Middle frontal gyrus (tissue), 1 donor: Measurements from ENCODE around the gene PM20D1.
A peak's percentile ranks its signal among the peaks of the same experiment; 100 is the strongest.

Experiments used
- DNase-seq: peaks from one replicate; pipeline ENCODE4 v3.0.0-alpha.2; 2015; ENCODE audit warnings: low spot score; ENCODE audit errors: extremely low spot score

Gene PM20D1

DNA sequence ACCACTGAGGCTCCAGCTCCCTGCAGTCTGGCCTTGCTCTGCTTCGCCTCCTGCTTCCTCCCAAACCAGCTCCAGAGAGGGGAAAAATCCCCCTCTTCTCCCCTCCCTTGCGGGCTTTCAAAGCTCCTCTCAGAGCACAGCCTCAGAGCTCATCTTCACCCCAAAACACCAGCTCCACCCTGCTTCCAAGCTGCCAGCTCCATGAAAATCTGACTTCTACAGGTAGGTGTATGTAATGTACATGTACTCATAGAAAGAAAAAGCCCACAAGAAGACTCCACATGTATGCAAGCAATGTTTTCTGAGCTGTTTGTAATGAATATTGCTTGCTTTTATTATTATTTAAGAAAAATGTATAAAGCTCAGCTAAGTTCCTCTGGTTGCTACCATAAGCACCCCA lies 45.3 kb downstream of the PM20D1 start:
- no peak for DNase-seq

DNA sequence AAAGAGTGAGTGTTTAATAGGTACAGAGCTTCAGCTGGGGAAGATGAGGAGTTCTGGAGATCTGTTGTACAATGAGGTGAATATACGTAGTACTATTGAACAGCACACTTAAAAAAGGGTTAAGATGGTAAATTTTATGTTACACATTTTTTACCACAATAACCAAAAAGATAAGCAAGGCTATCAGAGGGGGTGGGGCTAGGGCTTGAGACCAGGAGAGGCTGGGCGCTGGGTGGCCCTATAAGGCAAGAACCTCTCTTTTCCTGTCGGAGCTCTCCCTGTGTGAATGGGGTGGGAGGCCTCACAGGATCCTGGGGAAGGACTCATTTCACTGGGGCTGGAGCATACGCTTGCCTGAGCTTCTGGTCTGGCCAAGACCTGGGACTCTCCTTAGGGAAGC lies 45.9 kb downstream of the PM20D1 start:
- no peak for DNase-seq

DNA sequence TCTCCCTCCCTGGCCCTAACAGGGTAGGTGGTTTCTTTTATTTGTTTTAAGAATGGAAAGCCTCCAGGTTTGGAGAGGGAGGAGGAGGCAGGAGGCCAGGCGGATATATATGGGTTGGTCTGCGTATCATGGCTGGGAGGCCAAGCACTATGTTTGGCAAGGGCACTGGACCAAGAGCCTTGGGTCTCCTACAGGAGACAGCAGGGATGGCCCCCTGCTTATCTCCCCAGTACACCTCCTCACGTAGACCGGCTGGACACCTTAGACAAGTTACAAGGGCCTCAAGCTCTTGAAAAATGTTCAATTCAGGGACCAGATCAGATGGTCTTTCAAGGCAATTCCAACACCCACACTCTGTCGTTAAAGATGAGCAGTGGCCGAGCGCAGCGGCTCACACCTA lies 47.9 kb downstream of the PM20D1 start:
- DNase-seq = no peak

DNA sequence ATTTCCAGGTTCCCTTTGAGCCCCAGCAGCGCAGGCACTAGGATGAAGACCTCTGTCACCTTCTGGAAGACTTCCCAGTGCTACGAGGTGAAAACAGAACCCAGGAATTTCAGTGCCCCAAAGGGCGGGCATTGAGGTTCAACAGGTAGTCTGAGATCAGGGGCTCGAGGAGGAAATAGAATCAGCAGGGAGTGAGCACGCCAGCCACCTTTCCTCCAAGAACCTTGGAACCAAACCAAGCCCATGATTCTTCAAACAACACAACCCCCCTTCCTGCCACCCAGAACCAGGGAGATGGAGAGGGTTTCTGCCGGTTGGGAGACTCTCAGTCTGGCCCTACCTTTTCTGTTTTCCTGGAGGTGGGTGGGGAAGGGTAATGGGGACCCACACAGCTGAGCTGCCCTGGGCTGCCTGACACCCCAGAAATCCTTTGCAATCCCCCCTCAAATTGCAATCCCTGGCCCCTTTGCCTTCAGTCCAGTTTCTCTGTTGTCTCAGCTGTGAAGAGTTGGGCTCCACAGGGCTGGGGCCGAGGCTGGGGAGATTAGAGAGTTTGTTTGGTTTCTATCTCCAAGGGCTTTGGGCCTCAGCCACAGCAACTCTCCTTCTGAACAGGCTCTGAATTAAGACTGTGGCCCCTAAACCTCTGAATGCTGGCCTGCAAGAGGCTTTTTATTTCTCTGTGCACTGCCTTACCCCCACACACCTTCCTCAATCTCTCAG lies 48.8 kb downstream of the PM20D1 start:
- DNase-seq = no peak

DNA sequence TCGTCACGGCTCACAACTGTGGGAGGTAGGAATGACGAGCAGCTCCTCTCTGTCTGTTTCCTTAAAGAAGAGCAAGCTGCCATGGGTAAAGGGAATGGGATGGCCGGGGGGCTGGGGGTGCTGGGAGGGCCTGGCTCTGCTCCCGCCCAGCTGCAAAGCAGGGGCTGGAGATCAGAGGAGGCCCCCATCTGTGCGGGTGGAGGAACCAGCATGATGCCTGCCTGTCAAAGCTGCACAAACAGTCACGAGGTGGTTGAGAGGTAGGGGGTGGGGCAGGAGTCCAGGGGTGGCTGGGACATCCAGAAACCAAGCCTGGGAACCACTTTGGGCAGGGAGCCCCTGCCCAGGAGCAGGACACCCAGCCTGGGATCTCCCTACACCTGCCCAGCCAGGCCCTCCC lies 49.5 kb downstream of the PM20D1 start:
- no peak for DNase-seq

DNA sequence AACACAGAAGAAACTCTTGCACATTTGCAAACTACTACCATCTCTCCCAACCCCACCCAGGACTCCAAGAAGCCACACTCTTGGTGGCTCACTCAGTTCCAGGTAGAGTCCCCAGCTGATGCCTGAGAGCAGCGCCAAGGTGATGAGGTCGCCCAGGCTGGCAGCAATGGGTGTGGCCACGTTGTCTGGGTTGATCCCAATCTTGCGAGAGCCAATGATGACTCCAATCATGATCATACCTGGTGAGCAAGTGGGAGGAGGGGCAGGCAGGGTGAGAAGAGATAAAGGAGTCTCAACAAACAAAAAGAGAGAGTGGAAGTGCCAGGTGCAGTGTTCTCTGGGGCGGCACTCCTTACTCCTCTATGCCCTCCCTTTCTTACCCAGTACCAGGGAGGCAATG lies 51.4 kb downstream of the PM20D1 start:
- no peak for DNase-seq

DNA sequence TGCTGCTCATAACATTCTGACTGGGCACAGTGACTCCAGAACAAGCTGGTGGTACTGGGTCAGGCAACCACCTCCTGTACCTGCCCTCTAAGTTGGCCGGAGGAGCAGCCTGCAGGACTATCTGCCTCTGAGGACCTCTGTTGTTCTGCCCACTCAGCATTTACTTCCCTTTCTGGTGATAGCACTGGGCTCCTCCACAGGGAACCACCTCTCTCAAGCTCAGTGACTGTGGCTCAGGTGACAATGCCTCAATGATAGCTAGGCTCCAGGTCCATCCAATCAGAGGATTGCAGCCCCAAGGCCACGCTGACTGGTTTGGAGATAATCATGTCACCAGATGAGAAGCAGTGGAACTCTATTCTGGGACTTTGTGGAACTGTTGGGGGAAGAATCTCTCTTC lies 52.8 kb downstream of the PM20D1 start:
- no peak for DNase-seq

DNA sequence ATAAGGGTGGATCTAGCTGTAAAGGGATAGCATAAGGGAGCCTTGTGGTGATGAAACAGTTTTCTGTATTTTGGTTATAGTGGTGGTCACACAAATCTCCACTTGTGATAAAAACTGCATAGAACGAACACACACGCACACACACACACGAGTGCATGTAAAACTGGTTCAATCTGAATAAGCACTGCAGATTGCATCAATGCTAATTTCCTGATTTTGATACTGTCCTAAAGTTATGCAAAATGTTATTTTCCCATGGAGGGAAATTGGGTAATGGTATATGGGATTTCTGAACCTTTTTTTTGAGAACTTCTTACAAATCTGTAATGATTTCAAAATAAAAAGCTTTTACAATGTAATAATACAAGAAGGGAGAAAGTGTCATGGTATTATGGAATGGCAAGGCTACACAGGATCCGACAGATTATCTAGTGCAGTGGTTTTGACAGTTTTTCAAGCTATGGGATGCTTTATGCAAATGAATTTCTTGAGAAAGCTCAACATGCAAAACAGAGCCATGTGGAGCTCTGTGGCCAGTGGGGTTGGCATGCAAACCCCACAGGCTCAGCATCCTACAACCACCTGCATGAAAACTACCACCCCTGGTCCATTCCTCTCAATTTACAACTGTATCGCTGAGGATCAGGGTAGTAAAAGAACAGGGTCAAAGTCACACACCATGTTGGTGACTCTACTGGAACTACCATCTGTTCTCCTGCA lies 55.8 kb downstream of the PM20D1 start:
- no peak for DNase-seq

DNA sequence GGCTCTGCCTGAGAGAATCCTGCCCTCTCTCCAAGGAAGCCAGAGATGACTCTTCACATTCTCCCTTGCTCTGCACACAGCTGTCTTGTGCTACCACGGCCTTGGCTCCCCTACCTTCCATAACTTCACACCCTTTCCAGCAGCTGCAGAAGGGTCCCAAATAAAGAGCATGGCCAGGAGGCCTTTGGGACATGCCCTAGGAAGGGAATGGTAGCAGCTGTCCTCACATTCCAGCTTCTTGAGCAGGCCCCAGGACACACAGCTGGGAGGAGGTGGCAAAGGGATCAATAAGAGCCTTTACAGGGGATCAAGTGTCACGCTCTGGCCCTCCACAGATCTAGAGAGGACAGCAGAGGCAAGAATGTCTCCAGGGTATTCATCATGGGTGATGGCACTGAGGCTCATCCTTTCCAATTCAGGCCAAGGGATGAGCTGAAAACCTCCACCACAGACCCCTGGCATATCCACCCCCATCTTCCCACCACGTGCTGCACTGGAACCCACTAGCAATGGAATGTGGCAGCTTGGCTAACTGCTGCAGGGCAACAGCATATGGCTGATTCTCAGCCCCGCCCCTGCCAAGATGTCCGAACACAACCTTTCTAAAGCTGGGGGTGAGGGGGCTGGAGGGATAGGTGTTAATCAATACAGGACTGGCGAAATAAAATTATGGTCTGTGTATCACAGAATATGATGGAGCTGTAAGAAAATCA lies 56.8 kb downstream of the PM20D1 start:
- DNase-seq = no peak

DNA sequence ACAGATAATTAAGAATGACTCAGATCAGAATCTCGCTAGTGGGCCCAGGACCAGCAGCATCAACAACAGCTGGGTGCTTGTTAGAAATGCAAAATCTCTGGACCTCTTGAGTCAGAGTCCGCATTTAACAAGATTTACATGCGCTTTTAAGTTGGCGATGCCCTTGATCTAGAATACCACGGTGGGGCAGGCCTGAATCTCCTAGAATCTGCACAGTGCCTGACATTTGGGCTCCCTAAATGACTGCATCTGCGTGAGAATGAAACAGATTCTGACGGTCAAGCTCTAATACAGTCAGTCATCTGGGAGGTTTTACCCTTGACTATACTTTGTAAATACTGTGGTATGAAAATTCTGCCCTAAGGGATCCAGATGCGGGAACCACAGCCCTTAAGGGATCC lies 57.5 kb downstream of the PM20D1 start:
- no peak for DNase-seq

DNA sequence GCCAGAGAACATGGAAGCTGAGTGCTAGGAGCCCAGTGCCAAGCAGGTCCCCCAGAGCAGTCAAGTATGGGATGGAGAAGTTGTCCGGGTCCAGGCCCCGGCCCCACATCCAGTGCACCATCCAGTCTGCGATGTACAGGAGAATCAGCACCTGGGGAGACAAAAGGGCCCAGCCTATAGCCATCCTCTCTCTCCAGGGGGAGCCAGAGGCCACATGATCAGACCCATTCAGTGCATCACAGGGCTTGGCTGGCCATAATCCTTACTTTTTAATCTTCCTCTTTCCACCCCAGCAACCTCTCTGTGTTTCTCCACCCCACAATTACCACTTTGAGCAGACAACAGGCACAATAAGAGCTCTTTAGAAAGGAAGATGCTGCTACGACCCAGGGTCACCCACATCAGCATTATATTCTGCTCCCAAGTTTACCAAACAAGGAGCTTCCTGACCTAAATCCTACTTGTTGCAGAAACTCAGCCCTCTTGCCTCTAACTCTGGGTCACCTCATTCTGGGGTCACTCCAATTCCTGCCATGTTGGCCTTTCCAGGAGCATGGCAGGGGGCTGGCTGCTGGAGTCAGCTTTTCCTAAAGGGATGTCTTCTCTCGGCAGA lies 58.3 kb downstream of the PM20D1 start:
- DNase-seq = peak; percentile 61

DNA sequence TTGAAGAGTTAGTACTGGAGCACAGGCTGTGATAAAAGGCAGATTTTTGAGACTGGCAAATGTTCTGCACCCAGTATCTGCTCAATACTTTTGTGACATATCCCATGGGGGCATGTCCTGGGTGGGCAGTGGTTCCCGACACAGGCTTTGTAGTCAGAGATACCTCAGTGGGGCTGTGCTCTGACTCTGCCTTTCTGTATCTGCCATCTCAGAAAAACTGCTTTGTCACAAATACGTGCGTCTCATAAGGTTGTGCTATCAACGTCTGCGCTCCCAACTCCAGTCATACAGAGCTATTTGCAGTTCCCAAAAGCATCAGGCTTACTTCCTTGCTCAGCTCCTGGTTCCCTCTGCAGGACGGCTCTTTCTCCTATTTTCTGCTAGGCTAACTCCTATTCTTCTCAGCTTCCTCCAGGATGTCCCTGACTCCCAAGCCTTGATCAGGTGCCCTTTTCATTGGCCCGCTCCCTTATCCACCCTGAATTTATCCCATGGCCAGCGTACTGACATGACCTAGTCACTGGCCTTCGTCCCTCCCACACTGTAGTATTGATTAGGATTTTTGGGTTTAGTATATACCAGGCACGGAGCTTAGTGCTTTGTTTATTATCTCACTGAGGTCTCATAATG lies 62.5 kb downstream of the PM20D1 start:
- no peak for DNase-seq

DNA sequence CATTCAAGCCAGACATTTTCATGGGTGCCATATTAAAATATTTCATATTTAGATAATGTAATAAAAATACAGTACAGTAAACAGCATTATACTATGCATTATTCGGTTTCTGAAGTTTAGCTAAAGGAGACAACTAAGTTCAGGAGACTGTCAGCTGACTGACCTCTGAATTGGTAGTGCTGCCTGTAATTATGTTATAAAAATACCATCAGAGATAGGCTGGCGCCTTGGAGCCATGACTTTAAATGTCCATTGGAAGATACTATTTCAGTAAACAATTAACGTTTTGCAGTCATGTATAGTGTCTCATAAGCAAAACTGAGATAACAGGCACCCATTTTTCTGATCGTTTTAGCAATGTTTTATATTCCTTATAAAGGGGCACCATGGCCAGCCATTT lies 63.3 kb downstream of the PM20D1 start:
- DNase-seq = no peak

DNA sequence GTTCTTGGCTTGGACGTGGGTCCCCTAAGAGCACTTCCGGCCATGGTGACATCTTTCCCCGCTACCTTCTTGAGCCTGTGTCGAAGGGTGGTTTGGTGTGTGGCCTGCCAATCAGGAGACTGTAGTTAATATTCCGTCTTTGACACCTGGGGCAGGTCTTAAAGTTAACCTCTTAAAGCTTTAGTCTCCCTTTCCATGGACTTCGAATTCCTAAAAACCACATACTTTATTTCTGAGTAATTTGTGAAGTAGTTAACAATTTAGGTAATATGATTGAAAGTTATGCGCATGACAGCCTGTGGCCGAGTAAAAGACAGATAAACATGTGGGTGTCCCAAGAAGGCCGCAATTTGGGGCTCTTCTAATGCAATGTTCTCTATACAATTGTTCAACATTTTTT lies 64.5 kb downstream of the PM20D1 start:
- DNase-seq = no peak

DNA sequence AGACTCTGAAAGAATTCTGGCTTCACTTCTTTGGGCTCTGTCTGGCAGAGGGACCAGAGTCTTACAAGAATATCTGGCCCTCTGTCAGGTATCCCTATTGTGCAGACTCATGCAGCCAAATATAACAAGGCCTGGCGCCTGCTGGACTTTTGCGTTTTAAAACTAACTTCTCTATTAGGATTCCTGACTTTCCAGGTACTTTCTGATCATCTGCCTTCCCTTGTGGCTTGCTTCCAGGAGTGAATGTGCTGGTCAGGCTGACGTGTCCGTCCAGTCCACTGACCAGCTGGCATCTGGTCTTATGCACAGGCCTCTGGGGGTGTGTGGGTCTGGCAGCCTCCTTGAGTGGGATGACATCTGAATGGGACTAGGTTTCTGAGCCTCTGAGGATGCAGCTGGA lies 66.0 kb downstream of the PM20D1 start:
- DNase-seq = no peak

DNA sequence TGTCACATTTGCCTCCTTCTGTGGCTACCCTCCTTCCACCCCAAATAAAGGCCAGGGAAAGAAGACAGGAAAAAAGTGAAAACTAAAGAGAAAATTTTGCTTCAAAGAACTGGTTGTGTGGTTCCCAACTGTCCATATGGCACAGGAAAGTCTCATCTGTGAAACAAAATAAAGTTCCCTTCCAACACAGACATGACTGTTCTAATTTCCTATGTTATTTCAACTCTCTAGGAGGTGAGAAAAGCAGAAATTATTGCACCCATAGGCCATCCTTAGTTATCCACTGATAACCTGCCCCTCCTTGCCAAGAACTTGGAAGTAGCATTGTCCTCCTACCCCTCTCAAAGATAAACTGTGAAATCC lies 66.5 kb downstream of the PM20D1 start:
- DNase-seq = no peak

DNA sequence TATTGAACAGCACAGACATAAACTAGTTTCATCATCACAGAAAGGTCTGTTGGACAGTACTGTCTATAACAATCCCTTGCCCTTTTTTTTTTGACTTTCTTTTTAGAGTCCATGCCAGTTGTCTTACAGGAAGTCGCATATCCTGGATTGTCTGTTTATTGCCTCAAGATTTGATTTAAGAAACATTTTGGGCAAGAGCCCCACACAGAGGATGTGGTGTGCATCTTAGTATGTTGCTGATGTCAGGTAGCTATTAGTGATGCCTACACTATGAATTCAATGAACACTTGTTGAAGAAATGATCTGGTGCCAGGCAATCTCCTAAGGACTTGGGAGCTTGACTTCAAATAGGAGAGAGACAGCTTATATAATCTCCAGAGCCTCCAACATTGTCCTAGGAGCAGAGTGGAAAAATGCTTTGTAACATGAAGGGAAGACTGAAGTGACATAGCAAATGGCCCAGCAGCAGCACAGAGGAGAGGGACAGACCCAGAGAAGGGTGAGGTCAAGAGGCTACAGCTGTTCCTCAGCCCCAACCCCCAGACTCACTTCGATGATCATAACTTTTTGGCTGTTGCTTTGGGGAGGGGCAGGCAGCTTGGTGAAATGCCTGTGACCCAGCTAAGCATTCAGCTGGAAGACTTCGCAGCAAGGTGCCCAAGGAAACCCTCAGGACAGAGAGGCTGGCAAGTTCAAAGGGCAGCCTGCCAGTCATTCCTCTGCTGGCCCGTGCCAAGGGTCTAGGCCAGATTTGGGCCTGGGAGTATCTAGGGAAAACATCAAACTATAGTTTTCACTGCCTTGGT lies 67.1 kb downstream of the PM20D1 start:
- no peak for DNase-seq

DNA sequence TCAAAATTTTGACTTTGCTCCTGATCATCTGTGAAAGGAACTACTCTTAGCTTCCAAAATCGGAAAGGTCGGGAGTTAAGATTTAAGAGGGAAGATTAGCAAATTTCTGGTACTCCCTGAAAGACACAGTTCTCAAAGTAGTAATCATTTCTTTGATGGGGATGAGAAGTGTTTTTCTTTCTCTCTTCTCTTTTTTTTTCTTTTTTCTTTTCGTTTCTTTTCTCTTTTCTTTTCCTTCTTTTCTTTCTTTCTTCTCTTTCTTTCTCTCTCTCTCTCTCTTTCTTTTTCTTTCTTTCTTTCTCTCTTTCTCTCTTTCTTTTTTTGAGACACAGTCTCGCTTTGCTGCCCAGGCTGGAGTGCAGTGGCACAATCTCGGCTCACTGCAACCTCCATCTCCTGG lies 69.6 kb downstream of the PM20D1 start:
- no peak for DNase-seq
